Measurements from ENCODE around the gene MRPL40. TPM values are rescaled to one million over a fixed set of nuclear protein-coding genes. Genes with fewer than 3 reads are reported as not detected.

Gene MRPL40
- total and polyA plus RNA-seq, 10 of the 15 experiments (the other 5 are each of a cell fraction or from before 2014, with no cell fraction given), result 41.2 to 207 (median 69.1) TPM

DNA sequence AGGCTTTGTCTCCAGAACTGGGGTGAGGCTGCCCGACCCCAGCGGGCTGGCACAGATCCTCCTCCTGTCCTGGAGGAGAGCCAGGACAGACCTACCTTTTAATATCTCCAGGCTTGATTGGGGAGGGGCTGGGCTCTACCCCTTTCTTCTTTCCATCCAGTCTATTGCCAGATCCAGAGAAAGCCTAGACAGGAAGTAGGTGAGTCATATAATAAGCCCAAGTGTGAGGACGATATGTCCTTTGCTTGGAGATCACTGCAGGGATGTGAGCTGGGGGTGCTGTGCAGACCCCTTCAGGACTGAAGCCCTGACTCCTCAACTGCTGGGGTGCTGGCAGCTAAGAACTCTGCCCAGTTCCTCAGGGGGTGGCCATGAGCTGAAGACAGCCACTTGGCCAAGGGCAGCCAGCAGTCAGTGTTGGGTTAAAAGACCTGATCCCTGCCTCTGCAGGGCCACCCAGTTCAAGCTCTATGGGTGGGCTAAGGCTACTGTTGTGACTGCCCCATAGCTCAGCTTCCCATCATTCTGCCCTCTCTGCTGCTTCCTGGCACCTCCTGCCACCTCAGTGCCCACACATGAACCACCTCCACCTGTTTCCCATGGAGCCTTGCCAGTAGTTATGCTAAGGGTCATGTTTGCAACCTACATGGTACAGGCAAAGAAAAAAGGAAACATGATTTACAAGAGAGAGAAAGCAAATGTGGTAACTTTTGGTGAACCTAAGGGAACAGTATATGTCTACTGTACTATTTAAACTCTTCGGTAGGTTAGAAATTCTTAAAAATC, 23.4 kb downstream of the MRPL40 start (continued):
- TF ChIP-seq, protein P1, sequence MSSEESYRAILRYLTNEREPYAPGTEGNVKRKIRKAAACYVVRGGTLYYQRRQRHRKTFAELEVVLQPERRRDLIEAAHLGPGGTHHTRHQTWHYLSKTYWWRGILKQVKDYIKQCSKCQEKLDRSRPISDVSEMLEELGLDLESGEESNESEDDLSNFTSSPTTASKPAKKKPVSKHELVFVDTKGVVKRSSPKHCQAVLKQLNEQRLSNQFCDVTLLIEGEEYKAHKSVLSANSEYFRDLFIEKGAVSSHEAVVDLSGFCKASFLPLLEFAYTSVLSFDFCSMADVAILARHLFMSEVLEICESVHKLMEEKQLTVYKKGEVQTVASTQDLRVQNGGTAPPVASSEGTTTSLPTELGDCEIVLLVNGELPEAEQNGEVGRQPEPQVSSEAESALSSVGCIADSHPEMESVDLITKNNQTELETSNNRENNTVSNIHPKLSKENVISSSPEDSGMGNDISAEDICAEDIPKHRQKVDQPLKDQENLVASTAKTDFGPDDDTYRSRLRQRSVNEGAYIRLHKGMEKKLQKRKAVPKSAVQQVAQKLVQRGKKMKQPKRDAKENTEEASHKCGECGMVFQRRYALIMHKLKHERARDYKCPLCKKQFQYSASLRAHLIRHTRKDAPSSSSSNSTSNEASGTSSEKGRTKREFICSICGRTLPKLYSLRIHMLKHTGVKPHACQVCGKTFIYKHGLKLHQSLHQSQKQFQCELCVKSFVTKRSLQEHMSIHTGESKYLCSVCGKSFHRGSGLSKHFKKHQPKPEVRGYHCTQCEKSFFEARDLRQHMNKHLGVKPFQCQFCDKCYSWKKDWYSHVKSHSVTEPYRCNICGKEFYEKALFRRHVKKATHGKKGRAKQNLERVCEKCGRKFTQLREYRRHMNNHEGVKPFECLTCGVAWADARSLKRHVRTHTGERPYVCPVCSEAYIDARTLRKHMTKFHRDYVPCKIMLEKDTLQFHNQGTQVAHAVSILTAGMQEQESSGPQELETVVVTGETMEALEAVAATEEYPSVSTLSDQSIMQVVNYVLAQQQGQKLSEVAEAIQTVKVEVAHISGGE (CRISPR knock-in tag; IDR thresholded peaks at IDR 0.05), result no peak
- TF ChIP-seq, protein P2, sequence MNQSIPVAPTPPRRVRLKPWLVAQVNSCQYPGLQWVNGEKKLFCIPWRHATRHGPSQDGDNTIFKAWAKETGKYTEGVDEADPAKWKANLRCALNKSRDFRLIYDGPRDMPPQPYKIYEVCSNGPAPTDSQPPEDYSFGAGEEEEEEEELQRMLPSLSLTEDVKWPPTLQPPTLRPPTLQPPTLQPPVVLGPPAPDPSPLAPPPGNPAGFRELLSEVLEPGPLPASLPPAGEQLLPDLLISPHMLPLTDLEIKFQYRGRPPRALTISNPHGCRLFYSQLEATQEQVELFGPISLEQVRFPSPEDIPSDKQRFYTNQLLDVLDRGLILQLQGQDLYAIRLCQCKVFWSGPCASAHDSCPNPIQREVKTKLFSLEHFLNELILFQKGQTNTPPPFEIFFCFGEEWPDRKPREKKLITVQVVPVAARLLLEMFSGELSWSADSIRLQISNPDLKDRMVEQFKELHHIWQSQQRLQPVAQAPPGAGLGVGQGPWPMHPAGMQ (IDR thresholded peaks at IDR 0.05; ENCODE audit: borderline replicate concordance), result no peak
- TF ChIP-seq, protein P3, sequence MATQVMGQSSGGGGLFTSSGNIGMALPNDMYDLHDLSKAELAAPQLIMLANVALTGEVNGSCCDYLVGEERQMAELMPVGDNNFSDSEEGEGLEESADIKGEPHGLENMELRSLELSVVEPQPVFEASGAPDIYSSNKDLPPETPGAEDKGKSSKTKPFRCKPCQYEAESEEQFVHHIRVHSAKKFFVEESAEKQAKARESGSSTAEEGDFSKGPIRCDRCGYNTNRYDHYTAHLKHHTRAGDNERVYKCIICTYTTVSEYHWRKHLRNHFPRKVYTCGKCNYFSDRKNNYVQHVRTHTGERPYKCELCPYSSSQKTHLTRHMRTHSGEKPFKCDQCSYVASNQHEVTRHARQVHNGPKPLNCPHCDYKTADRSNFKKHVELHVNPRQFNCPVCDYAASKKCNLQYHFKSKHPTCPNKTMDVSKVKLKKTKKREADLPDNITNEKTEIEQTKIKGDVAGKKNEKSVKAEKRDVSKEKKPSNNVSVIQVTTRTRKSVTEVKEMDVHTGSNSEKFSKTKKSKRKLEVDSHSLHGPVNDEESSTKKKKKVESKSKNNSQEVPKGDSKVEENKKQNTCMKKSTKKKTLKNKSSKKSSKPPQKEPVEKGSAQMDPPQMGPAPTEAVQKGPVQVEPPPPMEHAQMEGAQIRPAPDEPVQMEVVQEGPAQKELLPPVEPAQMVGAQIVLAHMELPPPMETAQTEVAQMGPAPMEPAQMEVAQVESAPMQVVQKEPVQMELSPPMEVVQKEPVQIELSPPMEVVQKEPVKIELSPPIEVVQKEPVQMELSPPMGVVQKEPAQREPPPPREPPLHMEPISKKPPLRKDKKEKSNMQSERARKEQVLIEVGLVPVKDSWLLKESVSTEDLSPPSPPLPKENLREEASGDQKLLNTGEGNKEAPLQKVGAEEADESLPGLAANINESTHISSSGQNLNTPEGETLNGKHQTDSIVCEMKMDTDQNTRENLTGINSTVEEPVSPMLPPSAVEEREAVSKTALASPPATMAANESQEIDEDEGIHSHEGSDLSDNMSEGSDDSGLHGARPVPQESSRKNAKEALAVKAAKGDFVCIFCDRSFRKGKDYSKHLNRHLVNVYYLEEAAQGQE (IDR thresholded peaks at IDR 0.05; ENCODE audit: low read depth, low read length), result no peak
- TF ChIP-seq SIN3A (IDR thresholded peaks at IDR 0.05; ENCODE audit: low read depth, low read length) (no peak), GATAD2B (conservative IDR thresholded peaks at IDR 0.05; ENCODE audit: low read depth) (no peak), IRF4 (IDR thresholded peaks at IDR 0.05; ENCODE audit: low read depth, low read length) (no peak), SREBF1 (IDR thresholded peaks at IDR 0.05; ENCODE audit: low read length) (no peak)
